ENCODE data around the gene MAN1B1. TPM values are rescaled to one million over a fixed set of nuclear protein-coding genes. Genes with fewer than 3 reads are reported as not detected.

The MAN1B1 gene
- total RNA-seq, 1 donor from 2014 or later = 59.8 TPM

DNA sequence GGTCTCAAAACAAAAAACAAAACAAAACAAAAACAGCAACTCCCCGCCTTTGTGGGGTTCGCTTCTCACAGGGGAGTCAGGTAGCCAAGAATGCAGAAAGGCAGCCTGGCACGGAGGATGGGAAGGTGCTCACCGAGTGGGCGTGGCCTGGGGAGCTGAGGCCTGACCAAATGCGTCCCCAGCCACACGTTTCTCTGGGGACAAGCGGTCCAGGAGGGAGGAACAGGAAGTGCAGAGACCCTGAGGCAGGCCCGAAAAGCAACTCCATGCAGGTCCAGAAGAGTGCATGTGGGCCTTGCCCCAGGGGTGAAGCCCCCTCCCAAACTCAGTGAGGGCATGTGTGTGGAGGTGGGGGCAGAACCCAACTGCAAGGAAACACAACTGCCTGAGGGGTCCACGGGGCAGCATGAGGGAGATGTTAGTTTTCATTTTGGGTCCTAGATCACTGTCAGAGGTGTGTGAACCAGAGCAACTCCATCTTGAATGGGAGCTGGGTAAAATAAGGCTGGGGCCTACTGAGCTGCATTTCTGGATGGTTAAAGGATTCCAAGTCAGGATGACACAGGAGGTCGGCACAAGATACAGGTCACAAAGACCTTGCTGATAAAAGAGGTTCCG lies 12.0 kb upstream of the MAN1B1 start:
- peaks cover 5% of the 10 kb centered on the region for H3K4me1 Mint-ChIP-seq (ENCODE audit: low read depth, unreplicated experiment)
- TF ChIP-seq, protein P1, sequence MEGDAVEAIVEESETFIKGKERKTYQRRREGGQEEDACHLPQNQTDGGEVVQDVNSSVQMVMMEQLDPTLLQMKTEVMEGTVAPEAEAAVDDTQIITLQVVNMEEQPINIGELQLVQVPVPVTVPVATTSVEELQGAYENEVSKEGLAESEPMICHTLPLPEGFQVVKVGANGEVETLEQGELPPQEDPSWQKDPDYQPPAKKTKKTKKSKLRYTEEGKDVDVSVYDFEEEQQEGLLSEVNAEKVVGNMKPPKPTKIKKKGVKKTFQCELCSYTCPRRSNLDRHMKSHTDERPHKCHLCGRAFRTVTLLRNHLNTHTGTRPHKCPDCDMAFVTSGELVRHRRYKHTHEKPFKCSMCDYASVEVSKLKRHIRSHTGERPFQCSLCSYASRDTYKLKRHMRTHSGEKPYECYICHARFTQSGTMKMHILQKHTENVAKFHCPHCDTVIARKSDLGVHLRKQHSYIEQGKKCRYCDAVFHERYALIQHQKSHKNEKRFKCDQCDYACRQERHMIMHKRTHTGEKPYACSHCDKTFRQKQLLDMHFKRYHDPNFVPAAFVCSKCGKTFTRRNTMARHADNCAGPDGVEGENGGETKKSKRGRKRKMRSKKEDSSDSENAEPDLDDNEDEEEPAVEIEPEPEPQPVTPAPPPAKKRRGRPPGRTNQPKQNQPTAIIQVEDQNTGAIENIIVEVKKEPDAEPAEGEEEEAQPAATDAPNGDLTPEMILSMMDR (IDR thresholded peaks at IDR 0.05; ENCODE audit: partially characterized antibody, unreplicated experiment) = no peak
- H3K27ac Mint-ChIP-seq (ENCODE audit: unreplicated experiment) = no peak overlapping the region
- no peaks in the 10 kb centered on the region for H3K36me3 Mint-ChIP-seq (ENCODE audit: unreplicated experiment)
- DNase-seq = no peak
- H3K4me3 Mint-ChIP-seq (ENCODE audit: unreplicated experiment) = no peak overlapping the region
- peaks cover 12% of the 10 kb centered on the region for H3K27me3 Mint-ChIP-seq (ENCODE audit: unreplicated experiment)
- H3K9me3 Mint-ChIP-seq (ENCODE audit: unreplicated experiment) = peaks cover 10% of the 10 kb centered on the region

DNA sequence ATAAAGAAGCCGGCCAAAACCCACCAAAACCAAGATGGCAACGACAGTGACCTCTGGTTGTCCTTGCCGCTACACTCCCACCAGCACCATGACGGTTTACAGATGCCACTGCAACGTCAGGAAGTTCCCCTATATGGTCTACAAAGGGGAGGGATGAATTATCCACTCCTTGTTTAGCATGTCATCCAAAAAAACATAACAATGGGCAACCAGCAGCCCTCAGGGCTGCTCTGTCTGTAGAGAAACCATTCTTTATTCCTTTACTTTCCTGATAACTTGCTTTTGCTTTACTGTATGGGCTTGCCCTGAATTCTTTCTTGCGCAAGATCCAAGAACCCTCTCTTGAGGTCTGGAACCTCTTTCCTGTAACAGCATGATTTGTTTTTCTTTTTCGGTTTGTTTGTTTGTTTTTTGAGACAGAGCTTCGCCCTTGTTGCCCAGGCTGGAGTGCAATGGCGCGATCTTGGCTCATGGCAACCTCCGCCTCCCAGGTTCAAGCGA lies 11.5 kb upstream of the MAN1B1 start:
- DNase-seq = no peak
- Mint-ChIP-seq H3K27me3 (ENCODE audit: unreplicated experiment) (peaks cover 13% of the 10 kb centered on the region), H3K4me3 (ENCODE audit: unreplicated experiment) (no peak overlapping the region)

GRCh38 chr9:137076636-137077009 lies 10.2 kb upstream of the MAN1B1 start:
- H3K36me3 Mint-ChIP-seq (ENCODE audit: unreplicated experiment) = no peaks in the 10 kb centered on the region
- no peaks in the 10 kb centered on the region for H3K4me1 Mint-ChIP-seq (ENCODE audit: low read depth, unreplicated experiment)
- peaks cover 10% of the 10 kb centered on the region for H3K27me3 Mint-ChIP-seq (ENCODE audit: unreplicated experiment)
- H3K27ac Mint-ChIP-seq (ENCODE audit: unreplicated experiment) = no peak overlapping the region
- TF ChIP-seq, protein P1 (IDR thresholded peaks at IDR 0.05; ENCODE audit: partially characterized antibody, unreplicated experiment) = no peak
- peaks cover 8% of the 10 kb centered on the region for H3K9me3 Mint-ChIP-seq (ENCODE audit: unreplicated experiment)
- H3K4me3 Mint-ChIP-seq (ENCODE audit: unreplicated experiment) = no peak overlapping the region
- no peak for DNase-seq

More for the DNA sequence above, 11.5 kb upstream of the MAN1B1 start:
- Mint-ChIP-seq H3K4me1 (ENCODE audit: low read depth, unreplicated experiment) (peaks cover 5% of the 10 kb centered on the region), H3K27ac (ENCODE audit: unreplicated experiment) (no peak overlapping the region), H3K9me3 (ENCODE audit: unreplicated experiment) (peaks cover 13% of the 10 kb centered on the region), H3K36me3 (ENCODE audit: unreplicated experiment) (no peaks in the 10 kb centered on the region)
- TF ChIP-seq, protein P1 (IDR thresholded peaks at IDR 0.05; ENCODE audit: partially characterized antibody, unreplicated experiment) = no peak

- no peak within 1 kb of the TSS for H3K27ac Mint-ChIP-seq (ENCODE audit: unreplicated experiment)
- peak; percentile 65 for DNase-seq
- H3K4me1 Mint-ChIP-seq (ENCODE audit: low read depth, unreplicated experiment) = no peaks in the 10 kb centered on the region
- H3K4me3 Mint-ChIP-seq (ENCODE audit: unreplicated experiment) = no peak within 1 kb of the TSS
- TF ChIP-seq, protein P1 (IDR thresholded peaks at IDR 0.05; ENCODE audit: partially characterized antibody, unreplicated experiment) = no peak
- H3K27me3 Mint-ChIP-seq (ENCODE audit: unreplicated experiment) = peaks cover 12% of the 10 kb centered on the region
- no peaks in the 10 kb centered on the region for H3K36me3 Mint-ChIP-seq (ENCODE audit: unreplicated experiment)
- peaks cover 8% of the 10 kb centered on the region for H3K9me3 Mint-ChIP-seq (ENCODE audit: unreplicated experiment)
Observed at GRCh38 chr9:137077010-137077747, 9.6 kb upstream of the MAN1B1 start, which contains the start of gene UAP1L1. UAP1L1 (plus strand) TSS chr9:137077517; CDS start chr9:137077533, 16 bp downstream.
